H9 (cell line): Measurements from ENCODE around the gene NACC2. TPM values are rescaled to one million over a fixed set of nuclear protein-coding genes. Genes with fewer than 3 reads are reported as not detected.
A peak's percentile ranks its signal among the peaks of the same experiment; 100 is the strongest.

Experiments used
- DNase-seq: peaks from one replicate; pipeline ENCODE4 v3.0.0-alpha.2; 2017
- H2AFZ ChIP-seq: one replicate; pipeline ENCODE4 v1.6.1; 2013; ENCODE audit warnings: mild to moderate bottlenecking, low read length, control low read depth, moderate library complexity
- H2AK5ac ChIP-seq: 2 replicates; pipeline ENCODE4 v1.6.1; 2013; ENCODE audit warnings: low read length, control low read depth, mixed read lengths; ENCODE audit not compliant: insufficient read length
- H2BK120ac ChIP-seq: one replicate; pipeline ENCODE4 v1.6.1; 2013; ENCODE audit warnings: low read depth, mild to moderate bottlenecking, low read length, control low read depth, inconsistent platforms; ENCODE audit not compliant: poor library complexity, severe bottlenecking
- H2BK12ac ChIP-seq: 2 replicates; pipeline ENCODE4 v1.6.1; 2013; ENCODE audit warnings: low read length, control low read depth, mixed read lengths, low read depth; ENCODE audit not compliant: insufficient read length
- H2BK15ac ChIP-seq: 2 replicates; pipeline ENCODE4 v1.6.1; 2013; ENCODE audit warnings: low read depth, low read length, control low read depth
- H2BK20ac ChIP-seq: one replicate; pipeline ENCODE4 v1.6.1; 2013; ENCODE audit warnings: low read depth, mild to moderate bottlenecking, low read length, control low read depth, inconsistent platforms; ENCODE audit not compliant: poor library complexity, severe bottlenecking
- H2BK5ac ChIP-seq: 2 replicates; pipeline ENCODE4 v1.6.1; 2013; ENCODE audit warnings: low read length, control low read depth, mixed read lengths; ENCODE audit not compliant: insufficient read length
- H3K14ac ChIP-seq: 2 replicates; pipeline ENCODE4 v1.6.1; 2013; ENCODE audit warnings: low read length, control low read depth; ENCODE audit not compliant: insufficient read depth
- H3K18ac ChIP-seq: 2 replicates; pipeline ENCODE4 v1.6.1; 2013; ENCODE audit warnings: low read depth, mild to moderate bottlenecking, mixed read lengths, low read length, control low read depth; ENCODE audit not compliant: insufficient read length
- H3K23ac ChIP-seq: 2 replicates; pipeline ENCODE4 v1.6.1; 2013; ENCODE audit warnings: low read length, control low read depth, mixed read lengths, low read depth; ENCODE audit not compliant: insufficient read length
- H3K23me2 ChIP-seq: 2 replicates; pipeline ENCODE4 v1.6.1; 2013; ENCODE audit warnings: low read depth, mild to moderate bottlenecking, mixed read lengths, low read length, control low read depth; ENCODE audit not compliant: insufficient read length, poor library complexity, severe bottlenecking
- H3K27ac ChIP-seq: 2 replicates; pipeline ENCODE4 v1.5.1; 2013; ENCODE audit warnings: low read length, control low read depth, mixed read lengths, low read depth; ENCODE audit not compliant: insufficient read length
- H3K27me3 ChIP-seq: 2 replicates; pipeline ENCODE4 v1.6.1; 2013; ENCODE audit warnings: low read length, control low read depth, inconsistent platforms; ENCODE audit not compliant: insufficient read depth
- H3K4ac ChIP-seq: 2 replicates; pipeline ENCODE4 v1.6.1; 2013; ENCODE audit warnings: low read depth, mild to moderate bottlenecking, control low read depth, inconsistent platforms, low read length, moderate library complexity
- H3K4me1 ChIP-seq: 2 replicates; pipeline ENCODE4 v1.6.1; 2013; ENCODE audit warnings: low read length, control low read depth, inconsistent platforms; ENCODE audit not compliant: insufficient read depth
- H3K4me2 ChIP-seq: 2 replicates; pipeline ENCODE4 v1.6.1; 2013; ENCODE audit warnings: low read length, control low read depth, mixed read lengths; ENCODE audit not compliant: insufficient read length, insufficient read depth
- H3K56ac ChIP-seq: 2 replicates; pipeline ENCODE4 v1.6.1; 2013; ENCODE audit warnings: low read depth, mild to moderate bottlenecking, mixed read lengths, low read length, control low read depth; ENCODE audit not compliant: insufficient read length
- H3K79me1 ChIP-seq: 2 replicates; pipeline ENCODE4 v1.6.1; 2013; ENCODE audit warnings: low read depth, mild to moderate bottlenecking, moderate library complexity, low read length, control low read depth, inconsistent platforms; ENCODE audit not compliant: insufficient read depth, poor library complexity, severe bottlenecking
- H3K79me2 ChIP-seq: 2 replicates; pipeline ENCODE4 v1.6.1; 2013; ENCODE audit warnings: low read length, control low read depth, inconsistent platforms; ENCODE audit not compliant: insufficient read depth
- H3K9ac ChIP-seq: 2 replicates; pipeline ENCODE4 v1.6.1; 2013; ENCODE audit warnings: low read length, control low read depth, mixed read lengths; ENCODE audit not compliant: insufficient read length; ENCODE audit errors: extremely low read depth
- H3K9me3 ChIP-seq: one replicate; pipeline ENCODE4 v1.6.1; 2013; ENCODE audit warnings: low read depth, low read length, inconsistent platforms; ENCODE audit not compliant: control insufficient read depth
- H3T11ph ChIP-seq: one replicate; pipeline ENCODE4 v1.6.1; 2013; ENCODE audit warnings: mild to moderate bottlenecking, low read length, control low read depth, inconsistent platforms
- H4K20me1 ChIP-seq: one replicate; pipeline ENCODE4 v1.6.1; 2013; ENCODE audit not compliant: control insufficient read depth, insufficient read length, insufficient read depth
- H4K5ac ChIP-seq: 2 replicates; pipeline ENCODE4 v1.6.1; 2013; ENCODE audit warnings: low read depth, mild to moderate bottlenecking, mixed read lengths, low read length, control low read depth; ENCODE audit not compliant: insufficient read length
- H4K8ac ChIP-seq: replicated peaks from 2 replicates; pipeline ENCODE4 v1.6.1; 2013; ENCODE audit warnings: low read length, control low read depth, mixed read lengths, low read depth; ENCODE audit not compliant: insufficient read length
- H4K91ac ChIP-seq: 2 replicates; pipeline ENCODE4 v1.6.1; 2013; ENCODE audit warnings: low read depth, mild to moderate bottlenecking, moderate library complexity, mixed read lengths, low read length, control low read depth; ENCODE audit not compliant: insufficient read length
- H3K27ac Mint-ChIP-seq, 3 experiments: 2 replicates in 2 of 3; 3 replicates in 1 of 3; pipeline ENCODE4 v1.8.0; 2020 to 2021; ENCODE audit warnings: mixed read lengths in 3 of 3, mild to moderate bottlenecking in 1 of 3, moderate library complexity in 1 of 3
- H3K27me3 Mint-ChIP-seq: 2 replicates; pipeline ENCODE4 v1.8.0; 2021; ENCODE audit warnings: low read depth, mild to moderate bottlenecking, moderate library complexity, mixed read lengths
- H3K36me3 Mint-ChIP-seq, 3 experiments: 2 replicates in 2 of 3; 3 replicates in 1 of 3; pipeline ENCODE4 v1.8.0; 2020 to 2021; ENCODE audit warnings: low read depth in 3 of 3, mixed read lengths in 3 of 3; ENCODE audit not compliant: insufficient read depth in 1 of 3
- H3K4me1 Mint-ChIP-seq, 2 experiments: 2 replicates each; pipeline ENCODE4 v1.8.0; 2020; ENCODE audit warnings: mixed read lengths in 2 of 2
- H3K4me3 Mint-ChIP-seq, 2 experiments: 2 replicates in 1 of 2; 3 replicates in 1 of 2; pipeline ENCODE4 v1.8.0; 2020 to 2021; ENCODE audit warnings: mild to moderate bottlenecking in 2 of 2, mixed read lengths in 2 of 2, moderate library complexity in 1 of 2
- H3K9me3 Mint-ChIP-seq, 2 experiments: 2 replicates in 1 of 2; 3 replicates in 1 of 2; pipeline ENCODE4 v1.8.0; 2020; ENCODE audit warnings: mild to moderate bottlenecking in 2 of 2, mixed read lengths in 2 of 2, moderate library complexity in 1 of 2
- CTCF ChIP-seq: fragments of 200-600 bp; sonication (generic); conservative IDR thresholded peaks from 3 replicates; pipeline ENCODE4 v1.8.0; 2021; ENCODE audit warnings: antibody characterized with exemption, mild to moderate bottlenecking
- WGBS: extraction: QIAGEN DNeasy Blood & Tissue Kit; methylation state at CpG from one replicate; pipeline ENCODE4 v1.1.7; 2013; ENCODE audit warnings: missing lambda C conversion rate, low lambda C conversion rate, mixed read lengths; ENCODE audit not compliant: insufficient read length; ENCODE audit errors: extremely low coverage; 5-methylcytosine and 5-hydroxymethylcytosine counted together
- total RNA-seq: library from RNA; stranded (reverse); gene quantifications from 2 replicates; pipeline ENCODE4 v1.2.1, GENCODE V29; 2021

NACC2 gene
- total RNA-seq, 1 experiment from 2014 or later, result 11.5 TPM

GRCh38 chr9:135959814-135960213 lies 135.3 kb downstream of the NACC2 start:
- no peak overlapping the region for H3K9ac ChIP-seq
- H2BK15ac ChIP-seq, result no peak overlapping the region
- no peak overlapping the region for H4K5ac ChIP-seq
- no peak overlapping the region for H3K18ac ChIP-seq
- H3K9me3 ChIP-seq, result no peaks in the 10 kb centered on the region
- H3K27me3 ChIP-seq, result no peaks in the 10 kb centered on the region
- H3K27ac ChIP-seq, result no peak overlapping the region
- Mint-ChIP-seq H3K4me3 (peak overlapping the region; percentile 86 to 92), H3K4me1 (peaks cover 17 to 19% of the 10 kb centered on the region in 2 experiments), H3K9me3 (no peaks in the 10 kb centered on the region), H3K36me3 (peaks cover 0 to 11% (median 10%) of the 10 kb centered on the region in 3 experiments; a peak in 5 of 7 replicates), H3K27me3 (peaks cover 12% of the 10 kb centered on the region), H3K27ac (no peak overlapping the region)
- WGBS, result no CpG with 5 or more reads among the region's 9 CpGs
- TF ChIP-seq CTCF, result no peak
- DNase-seq, result no peak
- no peak overlapping the region for H4K8ac ChIP-seq
- H2BK20ac ChIP-seq, result no peak overlapping the region
- H2BK12ac ChIP-seq, result no peak overlapping the region
- H3T11ph ChIP-seq, result no peak overlapping the region
- H3K4me2 ChIP-seq, result peak overlapping the region; percentile 37
- H2AK5ac ChIP-seq, result no peak overlapping the region
- H3K79me1 ChIP-seq, result no peaks in the 10 kb centered on the region
- H4K20me1 ChIP-seq, result no peaks in the 10 kb centered on the region
- H4K91ac ChIP-seq, result no peak overlapping the region
- peaks cover 5% of the 10 kb centered on the region for H3K23me2 ChIP-seq
- H3K14ac ChIP-seq, result no peak overlapping the region
- peaks cover 15% of the 10 kb centered on the region; the same call in 1 of the 2 replicates for H3K79me2 ChIP-seq
- no peak overlapping the region for H3K4ac ChIP-seq
- H2BK120ac ChIP-seq, result no peak overlapping the region
- H2AFZ ChIP-seq, result no peak overlapping the region
- H2BK5ac ChIP-seq, result no peak overlapping the region
- no peaks in the 10 kb centered on the region; the same call in 1 of the 2 replicates for H3K4me1 ChIP-seq
- no peak overlapping the region for H3K56ac ChIP-seq
- no peak overlapping the region for H3K23ac ChIP-seq
